ENCODE results near the gene CYP2C9. TPM values are rescaled to one million over a fixed set of nuclear protein-coding genes. Genes with fewer than 3 reads are reported as not detected.

The CYP2C9 gene
- 0.76 TPM for total RNA-seq (2021; ENCODE audit: unreplicated experiment)
- polyA plus RNA-seq (2012), result not detected in 2 replicates
- Bru-seq, nascent RNA, result percentile 11 among the genes with signal in this experiment
- percentile 12 among the genes with signal in this experiment for BruChase-seq, experiment 1, labeled RNA remaining after a 6-hour chase
- BruChase-seq, experiment 2, labeled RNA remaining after a 2-hour chase, result percentile 7 among the genes with signal in this experiment
- long read RNA-seq, result 0 reads

DNA sequence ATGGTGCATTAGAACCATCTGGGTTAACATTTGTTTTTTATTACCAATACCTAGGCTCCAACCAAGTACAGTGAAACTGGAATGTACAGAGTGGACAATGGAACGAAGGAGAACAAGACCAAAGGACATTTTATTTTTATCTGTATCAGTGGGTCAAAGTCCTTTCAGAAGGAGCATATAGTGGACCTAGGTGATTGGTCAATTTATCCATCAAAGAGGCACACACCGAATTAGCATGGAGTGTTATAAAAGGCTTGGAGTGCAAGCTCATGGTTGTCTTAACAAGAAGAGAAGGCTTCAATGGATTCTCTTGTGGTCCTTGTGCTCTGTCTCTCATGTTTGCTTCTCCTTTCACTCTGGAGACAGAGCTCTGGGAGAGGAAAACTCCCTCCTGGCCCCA lies at the start of gene CYP2C9:
TSS of gene CYP2C9 (plus strand) at position 276 of the 400 bp plus-strand sequence. CDS start at position 301, 25 bp downstream.
- intact Hi-C loops (cut with micrococcal nuclease), result no loop called here
- Histone ChIP-seq H3K79me2 (ENCODE audit: insufficient read depth, low read length) (no peaks in the 10 kb centered on the region), H3K9me2 (ENCODE audit: insufficient read depth) (no peaks in the 10 kb centered on the region), H3K9ac (ENCODE audit: low read length) (no peak within 1 kb of the TSS), H2AFZ (ENCODE audit: low read depth, low read length, poor library complexity, severe bottlenecking) (no peak within 1 kb of the TSS), H4K20me1 (ENCODE audit: insufficient read depth) (no peaks in the 10 kb centered on the region), H3K4me2 (ENCODE audit: low read length) (no peak within 1 kb of the TSS), H3K4me3 (replicated peaks in 1 of 2; ENCODE audit: low read depth in 1 of 2, low read length in 2 of 2) (no peak within 1 kb of the TSS), H3K4me1 (ENCODE audit: control insufficient read depth in 1 of 2, insufficient read depth in 2 of 2, low read length in 2 of 2) (no peaks in the 10 kb centered on the region), H3K27ac (ENCODE audit: low read depth, low read length) (no peak within 1 kb of the TSS), H3K9me3 (ENCODE audit: control insufficient read depth in 1 of 2, insufficient read depth in 1 of 2, low read depth in 1 of 2, low read length in 2 of 2) (no peaks in the 10 kb centered on the region), H3K36me3 (ENCODE audit: control insufficient read depth in 1 of 2, insufficient read depth in 2 of 2, low read length in 2 of 2) (no peaks in the 10 kb centered on the region), H3K27me3 (ENCODE audit: insufficient read depth, low read length) (no peaks in the 10 kb centered on the region)
- CTCF ChIA-PET, result no interaction called here
- RAD21 ChIA-PET (ENCODE audit: low non-redundant PET in 1 of 2, low total read pairs in 2 of 2, uncharacterized antibody in 2 of 2, unreplicated experiment in 2 of 2), result no interaction called here
- POLR2A ChIA-PET, result no interaction called here
- DNase-seq (ENCODE audit: low read depth, low spot score) (no peak), ATAC-seq (no peak)
- TF ChIP-seq SIN3A (IDR thresholded peaks at IDR 0.05; ENCODE audit: low read depth), result no peak
- TF ChIP-seq JUND (IDR thresholded peaks at IDR 0.05), result no peak
- BruUV-seq (replicated peaks), result no TSS peak

DNA sequence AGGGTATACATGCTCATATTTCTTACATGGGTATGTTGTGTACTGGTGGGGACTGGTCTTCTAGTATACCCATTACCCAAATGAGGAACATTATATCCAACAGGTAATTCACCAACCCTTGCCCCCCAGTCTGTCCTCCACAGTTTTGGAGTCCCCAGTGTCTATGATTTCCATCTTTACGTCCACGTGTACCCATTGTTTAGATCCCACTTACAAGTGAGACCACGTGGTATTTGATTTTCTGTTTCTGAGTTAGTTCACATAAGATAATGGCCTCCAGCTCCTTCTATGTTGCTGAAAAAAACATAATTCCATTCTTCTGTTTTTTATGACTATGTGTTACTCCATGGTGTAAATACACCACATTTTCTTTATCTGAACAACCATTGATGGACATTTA lies 49.3 kb upstream of the CYP2C9 start:
- no peak overlapping the region for H3K4me3 ChIP-seq (replicated peaks in 1 of 2; ENCODE audit: low read depth in 1 of 2, low read length in 2 of 2)
- intact Hi-C loops (cut with micrococcal nuclease), result no loop called here
- no peaks in the 10 kb centered on the region for H3K79me2 ChIP-seq (ENCODE audit: insufficient read depth, low read length)
- ChIA-PET CTCF (no interaction called here), RAD21 (ENCODE audit: low non-redundant PET in 1 of 2, low total read pairs in 2 of 2, uncharacterized antibody in 2 of 2, unreplicated experiment in 2 of 2) (no interaction called here), POLR2A (no interaction called here)
- H4K20me1 ChIP-seq (ENCODE audit: insufficient read depth), result no peaks in the 10 kb centered on the region
- H2AFZ ChIP-seq (ENCODE audit: low read depth, low read length, poor library complexity, severe bottlenecking), result no peak overlapping the region
- no peak overlapping the region for H3K4me2 ChIP-seq (ENCODE audit: low read length)
- TF ChIP-seq FOSL1 (IDR thresholded peaks at IDR 0.05; ENCODE audit: low read depth) (no peak), POLR2AphosphoS5 (IDR thresholded peaks at IDR 0.05; ENCODE audit: low read depth, low read length) (no peak), EGR1 (IDR thresholded peaks at IDR 0.05; ENCODE audit: low read depth) (no peak), EZH2phosphoT487 (IDR thresholded peaks at IDR 0.05; ENCODE audit: borderline replicate concordance) (no peak), ELF1 (IDR thresholded peaks at IDR 0.05; ENCODE audit: borderline replicate concordance, low read depth) (no peak), SRF (IDR thresholded peaks at IDR 0.05; ENCODE audit: low read depth) (no peak), POLR2A (IDR thresholded peaks at IDR 0.05; ENCODE audit: borderline replicate concordance, extremely low read depth, insufficient read depth, insufficient read length) (no peak), JUND (IDR thresholded peaks at IDR 0.05) (no peak), YY1 (IDR thresholded peaks at IDR 0.05; ENCODE audit: extremely low read depth, insufficient replicate concordance, low read depth, low read length) (no peak)
- TF ChIP-seq, protein P1, sequence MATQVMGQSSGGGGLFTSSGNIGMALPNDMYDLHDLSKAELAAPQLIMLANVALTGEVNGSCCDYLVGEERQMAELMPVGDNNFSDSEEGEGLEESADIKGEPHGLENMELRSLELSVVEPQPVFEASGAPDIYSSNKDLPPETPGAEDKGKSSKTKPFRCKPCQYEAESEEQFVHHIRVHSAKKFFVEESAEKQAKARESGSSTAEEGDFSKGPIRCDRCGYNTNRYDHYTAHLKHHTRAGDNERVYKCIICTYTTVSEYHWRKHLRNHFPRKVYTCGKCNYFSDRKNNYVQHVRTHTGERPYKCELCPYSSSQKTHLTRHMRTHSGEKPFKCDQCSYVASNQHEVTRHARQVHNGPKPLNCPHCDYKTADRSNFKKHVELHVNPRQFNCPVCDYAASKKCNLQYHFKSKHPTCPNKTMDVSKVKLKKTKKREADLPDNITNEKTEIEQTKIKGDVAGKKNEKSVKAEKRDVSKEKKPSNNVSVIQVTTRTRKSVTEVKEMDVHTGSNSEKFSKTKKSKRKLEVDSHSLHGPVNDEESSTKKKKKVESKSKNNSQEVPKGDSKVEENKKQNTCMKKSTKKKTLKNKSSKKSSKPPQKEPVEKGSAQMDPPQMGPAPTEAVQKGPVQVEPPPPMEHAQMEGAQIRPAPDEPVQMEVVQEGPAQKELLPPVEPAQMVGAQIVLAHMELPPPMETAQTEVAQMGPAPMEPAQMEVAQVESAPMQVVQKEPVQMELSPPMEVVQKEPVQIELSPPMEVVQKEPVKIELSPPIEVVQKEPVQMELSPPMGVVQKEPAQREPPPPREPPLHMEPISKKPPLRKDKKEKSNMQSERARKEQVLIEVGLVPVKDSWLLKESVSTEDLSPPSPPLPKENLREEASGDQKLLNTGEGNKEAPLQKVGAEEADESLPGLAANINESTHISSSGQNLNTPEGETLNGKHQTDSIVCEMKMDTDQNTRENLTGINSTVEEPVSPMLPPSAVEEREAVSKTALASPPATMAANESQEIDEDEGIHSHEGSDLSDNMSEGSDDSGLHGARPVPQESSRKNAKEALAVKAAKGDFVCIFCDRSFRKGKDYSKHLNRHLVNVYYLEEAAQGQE (IDR thresholded peaks at IDR 0.05; ENCODE audit: low read depth), result no peak
- H3K9me2 ChIP-seq (ENCODE audit: insufficient read depth), result no peaks in the 10 kb centered on the region
- BruUV-seq (replicated peaks), result no TSS peak
- DNase-seq (ENCODE audit: low read depth, low spot score), result no peak
- no peaks in the 10 kb centered on the region for H3K9me3 ChIP-seq (ENCODE audit: control insufficient read depth in 1 of 2, insufficient read depth in 1 of 2, low read depth in 1 of 2, low read length in 2 of 2)
- no peaks in the 10 kb centered on the region for H3K36me3 ChIP-seq (ENCODE audit: control insufficient read depth in 1 of 2, insufficient read depth in 2 of 2, low read length in 2 of 2)
- no peak overlapping the region for H3K9ac ChIP-seq (ENCODE audit: low read length)
- no peak for ATAC-seq
- H3K27ac ChIP-seq (ENCODE audit: low read depth, low read length), result no peak overlapping the region
- 0 out of 2 replicates have a peak, but pooled peaks cover 2% of the 10 kb centered on the region for H3K27me3 ChIP-seq (ENCODE audit: insufficient read depth, low read length)
- no peaks in the 10 kb centered on the region for H3K4me1 ChIP-seq (ENCODE audit: control insufficient read depth in 1 of 2, insufficient read depth in 2 of 2, low read length in 2 of 2)
